Measurements from ENCODE around the gene KIF12. TPM values are rescaled to one million over a fixed set of nuclear protein-coding genes. Genes with fewer than 3 reads are reported as not detected.

KIF12 gene
- total RNA-seq = 0.10 and 0.33 TPM in 2 replicates

DNA sequence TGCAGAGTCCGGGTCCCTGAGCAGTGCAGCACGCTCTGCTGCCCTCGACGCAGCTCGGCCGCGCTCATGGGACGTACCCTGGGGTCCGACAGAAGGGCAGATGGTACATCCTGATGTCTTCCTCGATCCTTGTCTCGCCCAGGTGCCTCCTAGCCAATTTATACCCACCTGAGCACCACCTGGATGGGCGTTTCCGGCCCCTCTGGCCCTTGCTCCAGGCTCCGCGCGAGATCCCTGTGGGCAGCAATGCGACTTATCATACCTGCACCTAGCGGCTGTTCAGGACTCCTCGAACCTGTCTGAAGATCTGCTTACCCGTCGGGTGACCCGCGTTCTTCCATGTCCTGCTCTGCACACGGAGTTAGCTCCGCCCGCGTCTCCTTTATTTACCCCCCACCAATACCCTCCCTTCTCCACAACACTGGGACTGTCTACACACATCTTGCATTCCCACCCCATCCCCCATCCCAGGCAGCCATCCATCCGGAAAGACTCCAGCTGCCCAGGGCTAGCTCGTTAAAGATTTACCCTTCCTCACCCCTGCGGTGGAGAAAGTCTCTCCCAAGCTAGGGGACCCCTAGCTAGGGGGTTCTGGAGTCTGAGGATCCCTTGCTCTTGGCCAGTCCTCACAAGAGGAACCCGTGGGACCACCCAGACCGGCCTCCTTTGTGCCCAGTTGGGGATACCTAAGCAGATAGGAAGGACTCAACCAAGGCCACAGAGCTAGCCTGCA is at the start of gene KIF12:
Gene KIF12, minus strand, starts transcription at position 357 of the 733 bp plus-strand sequence. Its CDS starts 16 bp downstream, at position 341.

DNA sequence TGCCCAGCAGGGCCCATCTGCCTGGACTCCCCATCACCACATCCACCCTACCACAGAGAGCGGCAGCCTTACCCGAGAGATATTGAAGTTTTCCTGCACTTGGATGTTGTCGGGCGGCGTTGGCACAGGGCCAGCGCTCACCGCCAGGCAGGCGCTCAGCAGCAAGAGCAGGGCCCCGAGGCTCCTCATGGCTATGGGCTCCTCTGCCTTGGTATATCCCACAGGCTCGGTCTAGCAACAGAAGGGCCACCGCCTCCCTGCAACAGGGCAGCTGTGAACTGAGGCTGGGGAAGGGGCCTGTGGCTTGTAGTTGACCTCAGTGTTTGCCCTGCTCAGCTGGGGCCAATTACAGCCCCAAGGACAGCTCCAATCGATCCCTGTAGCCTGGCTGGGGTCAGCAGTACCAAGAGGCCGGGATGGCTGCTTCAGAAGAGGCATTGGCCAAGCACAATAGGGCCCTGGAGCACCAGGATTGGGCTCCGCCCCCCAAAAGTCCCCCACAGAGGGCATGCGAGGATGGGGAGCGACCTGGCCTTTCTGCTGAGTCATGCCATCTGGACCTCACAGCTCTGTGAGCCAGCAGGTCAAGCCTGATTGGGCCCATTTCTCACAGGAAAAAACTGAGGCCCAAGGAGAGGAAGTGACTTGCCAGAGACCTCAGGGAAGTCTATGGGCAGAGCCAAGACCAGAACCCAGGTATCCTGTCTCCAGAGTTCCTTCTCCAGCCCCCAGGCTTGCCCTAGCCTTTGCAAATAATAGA is 20.9 kb downstream of the KIF12 start, which contains the start of gene AMBP:
Gene AMBP, minus strand, starts transcription at position 280 of the 760 bp plus-strand sequence. Its CDS starts 91 bp downstream, at position 189.

Other genes with a start within 250 kb of the KIF12 start
- 28.2 and 41.2 TPM in 2 replicates for gene ZNF618, start 223.0 kb downstream of the KIF12 start, total RNA-seq
- not detected in 2 replicates for gene AMBP, start 21.0 kb downstream of the KIF12 start, total RNA-seq
- gene COL27A1, start 56.2 kb upstream of the KIF12 start, total RNA-seq = 7.8 and 17.8 TPM in 2 replicates
- gene ORM1, start 223.8 kb upstream of the KIF12 start, total RNA-seq = not detected in 2 replicates
- gene ORM2, start 230.6 kb upstream of the KIF12 start, total RNA-seq = not detected in 2 replicates

Data from vein endothelial cell (primary cell).